GM20000 (cell line): ENCODE measurements around the gene DOCK10.

Experiments used
- DNase-seq: peaks from one replicate; pipeline ENCODE4 v3.0.0; 2012; ENCODE audit warnings: low spot score
- CTCF ChIP-seq: IDR thresholded peaks from 2 replicates; pipeline ENCODE4 v1.5.1; 2012; ENCODE audit warnings: mild to moderate bottlenecking, control low read depth; ENCODE audit errors: extremely low read depth, missing control alignments

DOCK10 gene

GRCh38 chr2:224837066-224837465 lies 205.2 kb downstream of the DOCK10 start:
- no peak for DNase-seq
- TF ChIP-seq CTCF = no peak

- DNase-seq = no peak
- TF ChIP-seq CTCF = no peak
Measured at GRCh38 chr2:224836263-224836662, 206.0 kb downstream of the DOCK10 start.

GRCh38 chr2:224835405-224835804 lies 206.9 kb downstream of the DOCK10 start:
- no peak for TF ChIP-seq CTCF

GRCh38 chr2:224833986-224834385 lies 208.3 kb downstream of the DOCK10 start:
- no peak for DNase-seq
- no peak for TF ChIP-seq CTCF

More at GRCh38 chr2:224835405-224835804, 206.9 kb downstream of the DOCK10 start:
- no peak for DNase-seq

- TF ChIP-seq CTCF = no peak
- no peak for DNase-seq
Measured at GRCh38 chr2:224832207-224832606, 210.1 kb downstream of the DOCK10 start.

- no peak for DNase-seq
- no peak for TF ChIP-seq CTCF
Measured at GRCh38 chr2:224831530-224831929, 210.7 kb downstream of the DOCK10 start.

GRCh38 chr2:224820283-224820991 lies 221.8 kb downstream of the DOCK10 start:
- no peak for TF ChIP-seq CTCF
- peak; percentile 6 for DNase-seq
